Fibroblast of gingiva (primary cell): ENCODE data around the gene ELP4.
A peak's percentile ranks its signal among the peaks of the same experiment; 100 is the strongest.
"Not testable (repeated sequence)": the region's sequence is repeated elsewhere in the genome, so short reads cannot be mapped to it uniquely, and the experiment has no call there.

Experiments used
- DNase-seq: peaks from one replicate; pipeline ENCODE4 v3.0.0-alpha.2; 2011; ENCODE audit warnings: low read depth

ELP4 gene

GRCh38 chr11:31509429-31510345 lies at the start of gene ELP4, which contains the start of gene IMMP1L:
Gene ELP4, plus strand, starts transcription at chr11:31509767. Its CDS starts 18 bp downstream, at chr11:31509785.
Gene IMMP1L, minus strand, starts transcription at chr11:31509622. Its CDS starts 46,346 bp downstream, at chr11:31463276.
- peak; percentile 94 for DNase-seq

GRCh38 chr11:31464436-31464835 lies 45.1 kb upstream of the ELP4 start:
- DNase-seq, result no peak

GRCh38 chr11:31474083-31474482 lies 35.5 kb upstream of the ELP4 start:
- no peak for DNase-seq

- DNase-seq, result no peak
Measured at GRCh38 chr11:31477528-31478222, 31.9 kb upstream of the ELP4 start.

GRCh38 chr11:31478223-31478590 lies 31.4 kb upstream of the ELP4 start:
- no peak for DNase-seq

GRCh38 chr11:31479066-31479465 lies 30.5 kb upstream of the ELP4 start:
- no peak for DNase-seq

GRCh38 chr11:31480930-31481329 lies 28.6 kb upstream of the ELP4 start:
- DNase-seq, result no peak

GRCh38 chr11:31484497-31484896 lies 25.1 kb upstream of the ELP4 start:
- DNase-seq, result no peak

GRCh38 chr11:31487848-31488247 lies 21.7 kb upstream of the ELP4 start:
- DNase-seq, result peak; percentile 63

GRCh38 chr11:31492320-31492913 lies 17.1 kb upstream of the ELP4 start:
- DNase-seq, result peak; percentile 58

GRCh38 chr11:31493235-31493634 lies 16.3 kb upstream of the ELP4 start:
- no peak for DNase-seq

GRCh38 chr11:31493762-31494161 lies 15.8 kb upstream of the ELP4 start:
- not testable (repeated sequence) for DNase-seq

- DNase-seq, result peak; percentile 55
Measured at GRCh38 chr11:31499576-31500178, 9.9 kb upstream of the ELP4 start.

GRCh38 chr11:31500560-31500959 lies 9.0 kb upstream of the ELP4 start:
- no peak for DNase-seq

GRCh38 chr11:31509051-31509428 lies 527 bp upstream of the ELP4 start:
- no peak for DNase-seq

GRCh38 chr11:31512117-31512516 lies 2.5 kb downstream of the ELP4 start:
- DNase-seq, result no peak

GRCh38 chr11:31521497-31522150 lies 12.1 kb downstream of the ELP4 start:
- no peak for DNase-seq

- DNase-seq, result no peak
Measured at GRCh38 chr11:31529189-31529588, 19.6 kb downstream of the ELP4 start.

- no peak for DNase-seq
Measured at GRCh38 chr11:31529701-31530100, 20.1 kb downstream of the ELP4 start.

GRCh38 chr11:31531293-31531692 lies 21.7 kb downstream of the ELP4 start:
- no peak for DNase-seq

- no peak for DNase-seq
Measured at GRCh38 chr11:31535479-31535878, 25.9 kb downstream of the ELP4 start.

GRCh38 chr11:31542862-31543261 lies 33.3 kb downstream of the ELP4 start:
- DNase-seq, result no peak
